Endodermal cell (in vitro differentiated cells): ENCODE data around the gene NUBP1. TPM values are rescaled to one million over a fixed set of nuclear protein-coding genes. Genes with fewer than 3 reads are reported as not detected.
"Not testable (repeated sequence)": the region's sequence is repeated elsewhere in the genome, so short reads cannot be mapped to it uniquely, and the experiment has no call there.

Source experiments
- DNase-seq: peaks from one replicate; pipeline ENCODE4 v3.0.0-alpha.2; 2017
- H3K27ac ChIP-seq: 2 replicates; pipeline ENCODE4 v1.5.1; 2013; ENCODE audit warnings: mild to moderate bottlenecking, low read depth, low read length, moderate library complexity
- H3K27me3 ChIP-seq: 2 replicates; pipeline ENCODE4 v1.6.1; 2013; ENCODE audit warnings: mild to moderate bottlenecking, low read length, moderate library complexity; ENCODE audit not compliant: insufficient read depth, control insufficient read depth, poor library complexity, severe bottlenecking
- H3K36me3 ChIP-seq: 2 replicates; pipeline ENCODE4 v1.7.0; 2013; ENCODE audit warnings: mild to moderate bottlenecking, low read length, moderate library complexity; ENCODE audit not compliant: control insufficient read depth, insufficient read depth
- H3K4me1 ChIP-seq: one replicate; pipeline ENCODE4 v1.7.0; 2013; ENCODE audit warnings: low read length; ENCODE audit not compliant: control insufficient read depth, insufficient read depth
- H3K4me3 ChIP-seq: 2 replicates; pipeline ENCODE4 v1.5.1; 2013; ENCODE audit warnings: mild to moderate bottlenecking, low read length, moderate library complexity
- H3K9ac ChIP-seq: 2 replicates; pipeline ENCODE4 v1.6.1; 2013; ENCODE audit warnings: mild to moderate bottlenecking, low read length, moderate library complexity; ENCODE audit not compliant: poor library complexity, severe bottlenecking; ENCODE audit errors: extremely low read depth
- H3K9me3 ChIP-seq: 2 replicates; pipeline ENCODE4 v1.6.1; 2013; ENCODE audit warnings: mild to moderate bottlenecking, low read length, moderate library complexity; ENCODE audit not compliant: control insufficient read depth
- H3K27ac Mint-ChIP-seq: 2 replicates; pipeline ENCODE4 v1.8.0; 2020; ENCODE audit warnings: mixed read lengths
- H3K27me3 Mint-ChIP-seq: 2 replicates; pipeline ENCODE4 v1.8.0; 2021; ENCODE audit warnings: mild to moderate bottlenecking, mixed read lengths; ENCODE audit not compliant: insufficient read depth
- H3K36me3 Mint-ChIP-seq: 2 replicates; pipeline ENCODE4 v1.8.0; 2020; ENCODE audit warnings: low read depth, mixed read lengths
- H3K4me1 Mint-ChIP-seq: 2 replicates; pipeline ENCODE4 v1.8.0; 2020; ENCODE audit warnings: mixed read lengths
- H3K4me3 Mint-ChIP-seq: 2 replicates; pipeline ENCODE4 v1.8.0; 2020; ENCODE audit warnings: mild to moderate bottlenecking, moderate library complexity, mixed read lengths
- H3K9me3 Mint-ChIP-seq: 2 replicates; pipeline ENCODE4 v1.8.0; 2020; ENCODE audit warnings: mild to moderate bottlenecking, mixed read lengths
- CTCF ChIP-seq: fragments of 200-600 bp; sonication (generic); conservative IDR thresholded peaks from 2 replicates; pipeline ENCODE4 v1.5.0; 2021; ENCODE audit warnings: antibody characterized with exemption, mild to moderate bottlenecking
- WGBS, 2 experiments: methylation state at CpG; one replicate each; pipeline versions ENCODE4 v1.1.5 to v1.1.7; 2013; ENCODE audit warnings: missing lambda C conversion rate in 2 of 2, mixed read lengths in 1 of 2; ENCODE audit not compliant: insufficient coverage in 1 of 2, insufficient read length in 1 of 2; 5-methylcytosine and 5-hydroxymethylcytosine counted together
- total RNA-seq, 2 donors: library from RNA; stranded (reverse); fragmentation: NEBNext Ultra II Directional in 1 of 2; extraction: Animal tissue kit (Norgen Biotek cat#: 25700) in 1 of 2; gene quantifications; 2 replicates in 1 of 2; 3 replicates in 1 of 2; pipeline ENCODE4 v1.2.1, GENCODE V29; 2021

Gene NUBP1
- total RNA-seq, 2 donors from 2014 or later: 22.4 to 26.3 TPM

GRCh38 chr16:10780628-10781027 is 37.0 kb downstream of the NUBP1 start:
- TF ChIP-seq CTCF: no peak
- 97 to 100% methylated on average over 3 to 4 of the region's 4 CpGs for WGBS, 2 experiments
- peaks cover 14% of the 10 kb centered on the region for H3K36me3 Mint-ChIP-seq
- H3K4me1 Mint-ChIP-seq: peaks cover 10% of the 10 kb centered on the region
- no peaks in the 10 kb centered on the region for H3K27me3 Mint-ChIP-seq
- Histone ChIP-seq H3K27me3 (no peaks in the 10 kb centered on the region), H3K27ac (no peak overlapping the region), H3K4me3 (no peak overlapping the region), H3K9me3 (peaks cover 15% of the 10 kb centered on the region), H3K4me1 (no peaks in the 10 kb centered on the region), H3K36me3 (no peaks in the 10 kb centered on the region), H3K9ac (no peak overlapping the region)
- no peak overlapping the region for H3K4me3 Mint-ChIP-seq
- H3K27ac Mint-ChIP-seq: no peak overlapping the region
- H3K9me3 Mint-ChIP-seq: peaks cover 24% of the 10 kb centered on the region
- DNase-seq: no peak

- H3K27me3 ChIP-seq: no peaks in the 10 kb centered on the region
- WGBS, 2 experiments: 93 to 95% methylated on average over 2 of the region's 2 CpGs
- no peak for DNase-seq
- no peak overlapping the region for H3K9ac ChIP-seq
- TF ChIP-seq CTCF: no peak
- Mint-ChIP-seq H3K9me3 (peaks cover 24% of the 10 kb centered on the region), H3K4me3 (no peak overlapping the region), H3K27me3 (no peaks in the 10 kb centered on the region), H3K4me1 (peaks cover 10% of the 10 kb centered on the region), H3K27ac (no peak overlapping the region), H3K36me3 (peaks cover 14% of the 10 kb centered on the region)
- H3K4me1 ChIP-seq: no peaks in the 10 kb centered on the region
- H3K36me3 ChIP-seq: no peaks in the 10 kb centered on the region
- H3K27ac ChIP-seq: no peak overlapping the region
- peaks cover 15% of the 10 kb centered on the region for H3K9me3 ChIP-seq
- H3K4me3 ChIP-seq: no peak overlapping the region
These were observed 39.0 kb downstream of the NUBP1 start for GRCh38 chr16:10782628-10783027.

GRCh38 chr16:10787304-10787703 is 43.7 kb downstream of the NUBP1 start:
- H3K36me3 ChIP-seq: no peaks in the 10 kb centered on the region
- peaks cover 19% of the 10 kb centered on the region for H3K9me3 ChIP-seq
- WGBS, 2 experiments: 89 to 100% methylated on average over 1 to 5 of the region's 5 CpGs
- TF ChIP-seq CTCF: no peak
- H3K27ac Mint-ChIP-seq: no peak overlapping the region
- H3K4me3 Mint-ChIP-seq: no peak overlapping the region
- H3K27ac ChIP-seq: no peak overlapping the region
- DNase-seq: no peak
- peaks cover 22% of the 10 kb centered on the region for H3K9me3 Mint-ChIP-seq
- H3K9ac ChIP-seq: no peak overlapping the region
- no peaks in the 10 kb centered on the region for H3K4me1 ChIP-seq
- no peak overlapping the region for H3K4me3 ChIP-seq
- peaks cover 10% of the 10 kb centered on the region for H3K4me1 Mint-ChIP-seq
- H3K36me3 Mint-ChIP-seq: peaks cover 7% of the 10 kb centered on the region
- H3K27me3 Mint-ChIP-seq: no peaks in the 10 kb centered on the region
- H3K27me3 ChIP-seq: no peaks in the 10 kb centered on the region

- Mint-ChIP-seq H3K4me1 (peaks cover 10% of the 10 kb centered on the region), H3K36me3 (peaks cover 13% of the 10 kb centered on the region), H3K9me3 (peaks cover 16% of the 10 kb centered on the region)
- H3K9ac ChIP-seq, H3K27ac ChIP-seq, H3K27ac Mint-ChIP-seq, H3K4me1 ChIP-seq, H3K4me3 ChIP-seq, H3K27me3 Mint-ChIP-seq, H3K4me3 Mint-ChIP-seq, H3K27me3 ChIP-seq, H3K36me3 ChIP-seq, DNase-seq: not testable (repeated sequence)
- peaks cover 14% of the 10 kb centered on the region for H3K9me3 ChIP-seq
- WGBS, 2 experiments: 93 to 97% methylated on average over 3 to 4 of the region's 4 CpGs
These were observed 45.0 kb downstream of the NUBP1 start for GRCh38 chr16:10788630-10789029.
